GM12878 (cell line): ENCODE data around the gene DMD. TPM values are rescaled to one million over a fixed set of nuclear protein-coding genes. Genes with fewer than 3 reads are reported as not detected.

Experiments used
- ATAC-seq: fragments of 200-7000 bp; cut with Tn5 transposase; 3 replicates; pipeline ENCODE4 v1.9.1; 2020; ENCODE audit warnings: mild to moderate bottlenecking, moderate library complexity
- BruUV-seq: library from RNA; stranded (reverse); fragments of 400-500 nt; replicated peaks from 2 replicates; lab custom pipeline; 2021; lab: Mats Ljungman, UMichigan
- CTCF ChIA-PET: fragments of 300-600 bp; sonication (Branson Sonifier 250); formaldehyde crosslinking; extraction: SDS; loops from one replicate; lab custom pipeline; 2021; ENCODE audit warnings: inconsistent platforms; lab: Yijun Ruan, JAX
- POLR2A ChIA-PET: fragments of 350-600 bp; formaldehyde crosslinking; extraction: SDS; loops from one replicate; lab custom pipeline; 2021; ENCODE audit warnings: inconsistent platforms; lab: Charles Lee
- RAD21 ChIA-PET: fragments of 300-600 bp; sonication (Branson Sonifier 250); formaldehyde crosslinking; loops from one replicate; lab custom pipeline; 2023; ENCODE audit warnings: antibody characterized with exemption; ENCODE audit not compliant: unreplicated experiment; lab: Charles Lee
- SMC1A ChIA-PET: fragments of 300-600 bp; sonication (Branson Sonifier 250); formaldehyde crosslinking; loops from one replicate; lab custom pipeline; 2023; ENCODE audit not compliant: unreplicated experiment, uncharacterized antibody; lab: Charles Lee
- DNase-seq: peaks from one replicate; pipeline ENCODE4 v3.0.0-alpha.2; 2011; ENCODE audit warnings: low read depth, low spot score
- FAIRE-seq: peaks from 3 replicates; lab custom pipeline; 2011; peaks lifted over from hg19 to GRCh38; lab: Jason Lieb, UNC
- H2AFZ ChIP-seq: 2 replicates; pipeline ENCODE4 v1.6.0; 2011; ENCODE audit warnings: low read depth, low read length, control low read depth; ENCODE audit not compliant: control insufficient read depth
- H3K27ac ChIP-seq: 2 replicates; pipeline ENCODE4 v1.5.1; 2011; ENCODE audit warnings: control low read depth; ENCODE audit not compliant: control insufficient read depth, insufficient read depth
- H3K27me3 ChIP-seq, 2 experiments: replicated peaks in 1 of 2; 2 replicates each; pipeline versions ENCODE4 v1.6.0 to v1.6.1; 2011; ENCODE audit warnings: low read length in 1 of 2; ENCODE audit not compliant: control insufficient read depth in 2 of 2, insufficient read depth in 2 of 2
- H3K36me3 ChIP-seq, 2 experiments: 2 replicates each; pipeline ENCODE4 v1.5.1; 2011; ENCODE audit warnings: low read length in 1 of 2; ENCODE audit not compliant: control insufficient read depth in 2 of 2, insufficient read depth in 2 of 2
- H3K4me1 ChIP-seq: 2 replicates; pipeline ENCODE4 v1.6.1; 2011; ENCODE audit warnings: mild to moderate bottlenecking, low read length, moderate library complexity, mixed read lengths; ENCODE audit not compliant: control insufficient read depth, insufficient read depth
- H3K4me2 ChIP-seq: 2 replicates; pipeline ENCODE4 v1.6.0; 2011; ENCODE audit warnings: control low read depth; ENCODE audit not compliant: control insufficient read depth, insufficient read depth
- H3K4me3 ChIP-seq: fragments of 200-600 bp; sonication (generic); 2 replicates; pipeline ENCODE4 v1.5.1; 2016
- H3K79me2 ChIP-seq: 2 replicates; pipeline ENCODE4 v1.6.0; 2011; ENCODE audit warnings: low read length; ENCODE audit not compliant: control insufficient read depth, insufficient read depth
- H3K9ac ChIP-seq: 2 replicates; pipeline ENCODE4 v1.8.0; 2011; ENCODE audit warnings: low read length, control low read depth, mixed read lengths; ENCODE audit not compliant: control insufficient read depth, insufficient read depth
- H3K9me3 ChIP-seq: replicated peaks from 3 replicates; pipeline ENCODE4 v1.5.1; 2011; ENCODE audit warnings: mild to moderate bottlenecking, low read length; ENCODE audit not compliant: control insufficient read depth, insufficient read depth
- H4K20me1 ChIP-seq: 2 replicates; pipeline ENCODE4 v1.6.0; 2011; ENCODE audit not compliant: control insufficient read depth, insufficient read depth
- BACH1 ChIP-seq: fragments of 450-650 bp; IDR thresholded peaks from 2 replicates; pipeline ENCODE4 v1.6.1; 2017; ENCODE audit warnings: mild to moderate bottlenecking, borderline replicate concordance
- EP300 ChIP-seq, 2 experiments: fragments of 150-350 bp in 1 of 2; IDR thresholded peaks; 2 replicates each; pipeline ENCODE4 v1.6.1; 2011 to 2012; ENCODE audit warnings: low read depth in 2 of 2, low read length in 2 of 2, borderline replicate concordance in 1 of 2, improper control_type of control experiment in 1 of 2, inconsistent platforms in 1 of 2; ENCODE audit not compliant: control insufficient read depth in 1 of 2
- EZH2 ChIP-seq: IDR thresholded peaks from 2 replicates; pipeline ENCODE4 v1.6.1; 2012; ENCODE audit warnings: low read depth, mild to moderate bottlenecking, control low read depth, inconsistent platforms, low read length, borderline replicate concordance; ENCODE audit not compliant: control insufficient read depth
- HDGF ChIP-seq: fragments of 450-650 bp; IDR thresholded peaks from 2 replicates; pipeline ENCODE4 v1.6.1; 2016; ENCODE audit warnings: antibody characterized with exemption
- KAT2A ChIP-seq: conservative IDR thresholded peaks from 2 replicates; pipeline ENCODE4 v1.6.1; 2011; ENCODE audit warnings: low read depth, low read length; ENCODE audit not compliant: control insufficient read depth
- MYC ChIP-seq: IDR thresholded peaks from 2 replicates; pipeline ENCODE4 v1.6.1; 2011; ENCODE audit warnings: mild to moderate bottlenecking, low read length, moderate library complexity, inconsistent platforms; ENCODE audit not compliant: insufficient read depth, insufficient replicate concordance, insufficient read length, severe bottlenecking
- POLR2A ChIP-seq: IDR thresholded peaks from 2 replicates; pipeline ENCODE4 v1.6.1; 2011; ENCODE audit warnings: low read depth, mild to moderate bottlenecking, low read length
- SIX5 ChIP-seq: IDR thresholded peaks from 2 replicates; pipeline ENCODE4 v1.6.1; 2011; ENCODE audit warnings: mild to moderate bottlenecking, low read depth, low read length, moderate library complexity; ENCODE audit not compliant: severe bottlenecking
- SMARCA5 ChIP-seq: fragments of 450-650 bp; IDR thresholded peaks from 2 replicates; pipeline ENCODE4 v1.6.1; 2017; ENCODE audit warnings: mild to moderate bottlenecking
- SMC3 ChIP-seq: IDR thresholded peaks from 2 replicates; pipeline ENCODE4 v1.6.1; 2011; ENCODE audit warnings: low read length, improper control_type of control experiment, borderline replicate concordance
- SUPT20H ChIP-seq: IDR thresholded peaks from 2 replicates; pipeline ENCODE4 v1.6.1; 2011; ENCODE audit warnings: low read depth, mild to moderate bottlenecking, low read length, moderate library complexity, borderline replicate concordance; ENCODE audit not compliant: control insufficient read depth
- TCF3 ChIP-seq: IDR thresholded peaks from 2 replicates; pipeline ENCODE4 v1.6.1; 2012; ENCODE audit warnings: low read depth, mild to moderate bottlenecking, low read length, borderline replicate concordance; ENCODE audit not compliant: insufficient read depth
- ZZZ3 ChIP-seq: IDR thresholded peaks from 2 replicates; pipeline ENCODE4 v1.6.1; 2011; ENCODE audit warnings: low read depth; ENCODE audit not compliant: control insufficient read depth, insufficient read length
- WGBS: methylation state at CpG from one replicate; pipeline ENCODE4 v1.1.6; 2016; ENCODE audit warnings: low lambda C conversion rate; ENCODE audit not compliant: insufficient replicate concordance, insufficient coverage; ENCODE audit errors: missing lambda C conversion rate; 5-methylcytosine and 5-hydroxymethylcytosine counted together
- in situ Hi-C: fragments of 300-500 bp; cut with MboI; formaldehyde crosslinking; loops from 9 replicates; pipeline ENCODE4 v1.14.3; 2018; ENCODE audit warnings: mixed read lengths
- intact Hi-C: fragments of 100-400 bp; cut with micrococcal nuclease; formaldehyde crosslinking; loops from one replicate; pipeline ENCODE4 v1.14.2; 2022; ENCODE audit not compliant: unreplicated experiment
- polyA plus RNA-seq, 11 experiments: library from polyadenylated mRNA; depleted of rRNA in 4 of 11; unstranded in 6 of 11; stranded (reverse) in 5 of 11; fragments of >200 nt; fragmentation: Nextera tagmentation in 4 of 11; fragmentation: Illumina TruSeq in 1 of 11; extraction: Ambion mirVana in 4 of 11; extraction: Trizol in 1 of 11; gene quantifications; 1 replicate in 1 of 11; 2 replicates in 10 of 11; pipeline versions ENCODE4 v1.2.1 to v1.2.3, GENCODE V29; 2011 to 2016; ENCODE audit warnings: inconsistent platforms in 2 of 11, missing spikeins in 2 of 11, low read depth in 1 of 11
- total RNA-seq, 4 experiments: library from RNA; depleted of rRNA in 3 of 4; stranded (reverse); fragments of >200 nt in 3 of 4; fragmentation: Illumina TruSeq in 1 of 4; extraction: Trizol in 1 of 4; gene quantifications; 2 replicates each; pipeline versions ENCODE4 v1.2.1 to v1.2.3, GENCODE V29; 2013 to 2021
- TF ChIP-seq, protein P1 (sequence below): fragments of 150-350 bp; IDR thresholded peaks from 2 replicates; pipeline ENCODE4 v1.6.1; 2014; ENCODE audit warnings: mild to moderate bottlenecking, low read depth, low read length
- TF ChIP-seq, protein P2 (sequence below): fragments of 450-650 bp; IDR thresholded peaks from 2 replicates; pipeline ENCODE4 v1.6.1; 2016; ENCODE audit warnings: mild to moderate bottlenecking
- TF ChIP-seq, protein P3 (sequence below): IDR thresholded peaks from 2 replicates; pipeline ENCODE4 v1.6.1; 2012; ENCODE audit warnings: improper control_type of control experiment, low read depth, low read length; ENCODE audit not compliant: insufficient replicate concordance

The DMD gene
- total and polyA plus RNA-seq, 10 of the 15 experiments (the other 5 are each of a cell fraction or from before 2014, with no cell fraction given), result 1.4 to 24.3 (median 4.3) TPM

DNA sequence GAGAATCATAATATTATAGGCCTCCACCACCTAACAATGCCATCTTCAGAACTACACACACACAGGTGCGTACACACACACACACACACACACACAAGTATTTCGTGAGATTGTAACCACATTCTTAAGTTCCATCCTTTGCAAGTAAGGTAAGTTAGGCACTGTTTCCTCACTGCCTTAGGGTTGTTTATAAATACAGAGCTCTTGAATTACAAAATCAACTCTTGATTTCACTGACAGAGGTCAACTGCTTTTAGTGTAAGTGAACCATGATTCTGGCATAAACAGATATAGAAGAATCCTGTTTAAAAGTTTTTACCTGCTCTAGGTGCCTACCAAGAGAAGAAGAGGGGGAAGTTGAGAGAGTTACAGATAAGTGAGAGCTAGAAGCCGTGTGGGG lies 166.1 kb downstream of the DMD start (continued):
- TF ChIP-seq, protein P1, sequence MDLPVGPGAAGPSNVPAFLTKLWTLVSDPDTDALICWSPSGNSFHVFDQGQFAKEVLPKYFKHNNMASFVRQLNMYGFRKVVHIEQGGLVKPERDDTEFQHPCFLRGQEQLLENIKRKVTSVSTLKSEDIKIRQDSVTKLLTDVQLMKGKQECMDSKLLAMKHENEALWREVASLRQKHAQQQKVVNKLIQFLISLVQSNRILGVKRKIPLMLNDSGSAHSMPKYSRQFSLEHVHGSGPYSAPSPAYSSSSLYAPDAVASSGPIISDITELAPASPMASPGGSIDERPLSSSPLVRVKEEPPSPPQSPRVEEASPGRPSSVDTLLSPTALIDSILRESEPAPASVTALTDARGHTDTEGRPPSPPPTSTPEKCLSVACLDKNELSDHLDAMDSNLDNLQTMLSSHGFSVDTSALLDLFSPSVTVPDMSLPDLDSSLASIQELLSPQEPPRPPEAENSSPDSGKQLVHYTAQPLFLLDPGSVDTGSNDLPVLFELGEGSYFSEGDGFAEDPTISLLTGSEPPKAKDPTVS, result no peak
- TF ChIP-seq KAT2A, result no peak
- TF ChIP-seq, protein P2, sequence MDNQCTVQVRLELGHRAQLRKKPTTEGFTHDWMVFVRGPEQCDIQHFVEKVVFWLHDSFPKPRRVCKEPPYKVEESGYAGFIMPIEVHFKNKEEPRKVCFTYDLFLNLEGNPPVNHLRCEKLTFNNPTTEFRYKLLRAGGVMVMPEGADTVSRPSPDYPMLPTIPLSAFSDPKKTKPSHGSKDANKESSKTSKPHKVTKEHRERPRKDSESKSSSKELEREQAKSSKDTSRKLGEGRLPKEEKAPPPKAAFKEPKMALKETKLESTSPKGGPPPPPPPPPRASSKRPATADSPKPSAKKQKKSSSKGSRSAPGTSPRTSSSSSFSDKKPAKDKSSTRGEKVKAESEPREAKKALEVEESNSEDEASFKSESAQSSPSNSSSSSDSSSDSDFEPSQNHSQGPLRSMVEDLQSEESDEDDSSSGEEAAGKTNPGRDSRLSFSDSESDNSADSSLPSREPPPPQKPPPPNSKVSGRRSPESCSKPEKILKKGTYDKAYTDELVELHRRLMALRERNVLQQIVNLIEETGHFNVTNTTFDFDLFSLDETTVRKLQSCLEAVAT, result no peak
- no peak for TF ChIP-seq SIX5
- TF ChIP-seq EZH2, result no peak
- TF ChIP-seq SMARCA5, result no peak
- TF ChIP-seq ZZZ3, result no peak
- no peak for TF ChIP-seq SMC3
- TF ChIP-seq MYC, result no peak

DNA sequence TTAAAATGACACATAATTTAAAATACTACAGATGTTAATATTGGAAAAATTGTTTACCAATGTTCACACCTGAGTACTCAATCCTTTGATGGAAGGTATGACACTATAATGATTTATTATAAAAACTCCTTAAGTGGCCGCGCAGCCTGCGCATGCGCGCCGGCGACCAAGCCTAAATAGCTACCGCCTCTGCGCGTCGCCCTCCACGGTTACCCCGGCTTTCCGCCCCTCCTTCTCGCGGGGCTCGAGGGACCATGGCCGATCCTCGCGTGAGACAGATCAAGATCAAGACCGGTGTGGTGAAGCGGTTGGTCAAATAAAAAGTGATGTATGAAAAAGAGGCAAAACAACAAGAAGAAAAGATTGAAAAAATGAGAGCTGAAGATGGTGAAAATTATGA lies 170.2 kb downstream of the DMD start:
- Histone ChIP-seq H3K4me1 (no peaks in the 10 kb centered on the region), H4K20me1 (no peaks in the 10 kb centered on the region), H3K36me3 (no peaks in the 10 kb centered on the region), H3K27ac (no peak overlapping the region), H2AFZ (no peak overlapping the region), H3K4me2 (no peak overlapping the region), H3K79me2 (no peaks in the 10 kb centered on the region), H3K27me3 (no peaks in the 10 kb centered on the region), H3K4me3 (no peak overlapping the region), H3K9ac (no peak overlapping the region), H3K9me3 (no peaks in the 10 kb centered on the region)
- ATAC-seq, result no peak
- in situ Hi-C loops, result no loop called here
- SMC1A ChIA-PET, result no interaction called here
- CTCF ChIA-PET, result no interaction called here
- POLR2A ChIA-PET, result no interaction called here
- 89% methylated on average over 22 of the region's 22 CpGs for WGBS
- DNase-seq, result no peak
- FAIRE-seq, result no peak
- RAD21 ChIA-PET, result no interaction called here
- BruUV-seq, result no TSS peak
- intact Hi-C loops, result no loop called here
- TF ChIP-seq EP300 (IDR thresholded peaks at IDR 0.05; ENCODE audit: borderline replicate concordance in 1 of 2, control insufficient read depth in 1 of 2, low read depth in 2 of 2, low read length in 2 of 2), result no peak
- TF ChIP-seq POLR2A, result no peak
- no peak for TF ChIP-seq HDGF
- no peak for TF ChIP-seq BACH1
- no peak for TF ChIP-seq TCF3
- TF ChIP-seq SUPT20H, result no peak
- TF ChIP-seq, protein P3, sequence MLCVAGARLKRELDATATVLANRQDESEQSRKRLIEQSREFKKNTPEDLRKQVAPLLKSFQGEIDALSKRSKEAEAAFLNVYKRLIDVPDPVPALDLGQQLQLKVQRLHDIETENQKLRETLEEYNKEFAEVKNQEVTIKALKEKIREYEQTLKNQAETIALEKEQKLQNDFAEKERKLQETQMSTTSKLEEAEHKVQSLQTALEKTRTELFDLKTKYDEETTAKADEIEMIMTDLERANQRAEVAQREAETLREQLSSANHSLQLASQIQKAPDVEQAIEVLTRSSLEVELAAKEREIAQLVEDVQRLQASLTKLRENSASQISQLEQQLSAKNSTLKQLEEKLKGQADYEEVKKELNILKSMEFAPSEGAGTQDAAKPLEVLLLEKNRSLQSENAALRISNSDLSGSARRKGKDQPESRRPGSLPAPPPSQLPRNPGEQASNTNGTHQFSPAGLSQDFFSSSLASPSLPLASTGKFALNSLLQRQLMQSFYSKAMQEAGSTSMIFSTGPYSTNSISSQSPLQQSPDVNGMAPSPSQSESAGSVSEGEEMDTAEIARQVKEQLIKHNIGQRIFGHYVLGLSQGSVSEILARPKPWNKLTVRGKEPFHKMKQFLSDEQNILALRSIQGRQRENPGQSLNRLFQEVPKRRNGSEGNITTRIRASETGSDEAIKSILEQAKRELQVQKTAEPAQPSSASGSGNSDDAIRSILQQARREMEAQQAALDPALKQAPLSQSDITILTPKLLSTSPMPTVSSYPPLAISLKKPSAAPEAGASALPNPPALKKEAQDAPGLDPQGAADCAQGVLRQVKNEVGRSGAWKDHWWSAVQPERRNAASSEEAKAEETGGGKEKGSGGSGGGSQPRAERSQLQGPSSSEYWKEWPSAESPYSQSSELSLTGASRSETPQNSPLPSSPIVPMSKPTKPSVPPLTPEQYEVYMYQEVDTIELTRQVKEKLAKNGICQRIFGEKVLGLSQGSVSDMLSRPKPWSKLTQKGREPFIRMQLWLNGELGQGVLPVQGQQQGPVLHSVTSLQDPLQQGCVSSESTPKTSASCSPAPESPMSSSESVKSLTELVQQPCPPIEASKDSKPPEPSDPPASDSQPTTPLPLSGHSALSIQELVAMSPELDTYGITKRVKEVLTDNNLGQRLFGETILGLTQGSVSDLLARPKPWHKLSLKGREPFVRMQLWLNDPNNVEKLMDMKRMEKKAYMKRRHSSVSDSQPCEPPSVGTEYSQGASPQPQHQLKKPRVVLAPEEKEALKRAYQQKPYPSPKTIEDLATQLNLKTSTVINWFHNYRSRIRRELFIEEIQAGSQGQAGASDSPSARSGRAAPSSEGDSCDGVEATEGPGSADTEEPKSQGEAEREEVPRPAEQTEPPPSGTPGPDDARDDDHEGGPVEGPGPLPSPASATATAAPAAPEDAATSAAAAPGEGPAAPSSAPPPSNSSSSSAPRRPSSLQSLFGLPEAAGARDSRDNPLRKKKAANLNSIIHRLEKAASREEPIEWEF, result no peak
